NCI-H345 treated with DMSO at 0.1 percent for 48 hours (cell line): ENCODE measurements around the gene PTPRK.
"Not testable (repeated sequence)": the region's sequence is repeated elsewhere in the genome, so short reads cannot be mapped to it uniquely, and the experiment has no call there.

Source experiments
- DNase-seq: peaks from one replicate; lab custom pipeline; 2025; ENCODE audit not compliant: unreplicated experiment; lab: John Stamatoyannopoulos, UW

Gene PTPRK

DNA sequence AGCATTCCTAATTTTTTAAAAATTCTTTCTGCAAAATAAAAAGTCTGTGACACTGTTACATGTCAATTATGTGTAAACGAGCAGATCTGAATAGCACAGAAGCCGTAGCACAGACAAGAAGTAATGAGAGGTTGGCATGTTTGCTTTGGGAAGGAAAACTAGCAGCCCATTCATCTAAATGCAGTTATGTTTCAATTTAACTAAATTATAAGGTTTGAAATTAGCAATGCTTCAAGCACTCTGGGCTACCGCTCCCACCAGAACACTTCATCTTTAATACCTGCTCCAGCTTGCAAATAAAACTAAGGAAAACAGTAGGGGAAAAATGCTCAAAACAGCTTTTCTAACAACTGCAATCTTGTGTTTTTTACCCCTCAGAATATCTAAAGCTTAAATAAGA, 73.9 kb downstream of the PTPRK start:
- DNase-seq, result no peak

DNA sequence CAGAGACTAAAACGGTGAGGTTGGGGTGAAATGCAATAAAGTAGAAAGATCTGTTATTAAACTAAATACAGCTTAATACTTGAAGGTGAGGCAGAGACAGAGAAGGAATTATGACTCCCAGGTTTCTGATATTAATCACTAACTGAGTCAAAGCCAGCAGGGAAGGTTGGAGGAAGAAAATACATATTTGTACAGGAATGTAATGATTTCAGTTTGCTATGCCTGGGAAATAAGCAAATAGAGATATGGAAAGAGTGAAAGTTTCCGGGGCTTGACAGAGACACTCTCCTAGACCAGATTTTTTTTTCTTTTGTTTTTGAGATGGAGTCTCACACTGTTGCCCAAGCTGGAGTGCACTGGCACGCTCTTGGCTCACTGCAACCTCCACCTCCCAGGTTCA, 76.8 kb downstream of the PTPRK start:
- no peak for DNase-seq

DNA sequence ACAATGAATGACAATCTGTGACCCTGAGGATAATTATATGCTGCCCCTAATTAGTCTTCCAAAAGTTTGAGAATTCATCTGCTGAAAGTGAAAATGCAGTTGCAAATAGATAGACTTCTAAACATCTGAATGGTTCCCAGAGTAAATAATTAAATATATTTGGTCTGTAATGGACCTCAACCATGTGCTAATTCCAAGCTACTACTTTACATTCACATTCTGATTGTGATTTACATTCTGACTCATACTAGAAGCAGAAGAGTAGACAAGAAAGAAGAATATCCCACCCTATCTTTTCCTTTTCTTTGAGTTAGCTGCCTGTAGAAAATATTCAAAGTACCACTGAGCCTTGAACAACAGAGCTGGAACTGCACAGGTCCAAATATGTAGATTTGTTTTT, 80.8 kb downstream of the PTPRK start:
- DNase-seq, result no peak

DNA sequence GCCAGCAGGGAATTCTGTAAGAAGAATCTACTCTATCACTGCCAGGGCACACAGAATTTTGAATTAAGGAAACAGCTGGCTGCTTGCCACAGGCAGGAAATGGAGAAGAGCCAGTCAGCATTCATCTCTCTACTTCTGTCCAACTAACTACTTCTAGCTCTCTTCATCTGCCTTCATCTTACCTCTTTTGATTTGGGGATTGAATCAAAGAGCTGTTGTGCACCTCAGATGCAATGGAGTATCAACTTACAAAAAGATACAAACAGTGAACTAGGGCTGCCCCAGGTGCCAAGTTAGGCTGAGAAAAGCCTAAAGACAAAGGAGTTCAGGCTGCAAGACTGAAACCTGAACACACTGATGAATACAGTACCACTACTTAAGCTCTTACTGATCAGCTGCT, 82.0 kb downstream of the PTPRK start:
- DNase-seq, result no peak

DNA sequence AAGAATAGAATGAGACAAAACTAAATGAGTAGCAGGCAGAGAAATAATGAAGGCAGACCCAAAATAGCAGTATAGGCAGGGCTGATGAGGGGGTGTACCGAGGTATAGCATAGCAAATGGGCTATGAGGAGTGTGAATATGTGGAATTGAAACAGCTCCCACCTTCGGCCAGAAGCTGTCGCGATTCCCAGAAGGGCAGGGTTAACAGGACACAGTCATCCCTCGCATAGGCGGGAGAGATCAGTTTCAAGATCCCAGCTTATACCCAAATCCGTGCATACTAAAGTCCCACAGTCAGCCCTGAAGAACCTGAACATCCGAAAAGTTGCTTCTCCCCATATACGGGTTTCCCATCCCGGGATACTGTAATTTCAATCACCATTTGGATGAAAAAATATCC, 82.7 kb downstream of the PTPRK start:
- no peak for DNase-seq

DNA sequence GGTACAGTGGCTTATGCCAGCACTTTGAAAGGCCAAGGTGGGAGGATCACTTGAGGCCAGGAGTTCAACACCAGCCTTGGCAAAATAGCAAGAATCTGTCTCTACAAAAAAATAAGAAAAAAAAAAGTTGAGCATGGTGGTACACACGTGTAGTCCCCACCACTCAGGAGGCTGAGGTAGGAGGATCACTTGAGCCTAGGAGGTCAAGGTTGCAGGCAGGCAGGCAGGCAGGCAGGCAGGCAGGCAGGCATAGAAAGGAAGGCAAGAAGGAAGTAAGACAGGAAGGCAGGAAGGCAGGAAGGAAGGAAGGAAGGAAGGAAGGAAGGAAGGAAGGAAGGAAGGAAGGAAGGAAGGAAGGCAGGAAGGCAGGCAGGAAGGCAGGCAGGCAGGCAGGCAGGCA, 85.6 kb downstream of the PTPRK start:
- not testable (repeated sequence) for DNase-seq

DNA sequence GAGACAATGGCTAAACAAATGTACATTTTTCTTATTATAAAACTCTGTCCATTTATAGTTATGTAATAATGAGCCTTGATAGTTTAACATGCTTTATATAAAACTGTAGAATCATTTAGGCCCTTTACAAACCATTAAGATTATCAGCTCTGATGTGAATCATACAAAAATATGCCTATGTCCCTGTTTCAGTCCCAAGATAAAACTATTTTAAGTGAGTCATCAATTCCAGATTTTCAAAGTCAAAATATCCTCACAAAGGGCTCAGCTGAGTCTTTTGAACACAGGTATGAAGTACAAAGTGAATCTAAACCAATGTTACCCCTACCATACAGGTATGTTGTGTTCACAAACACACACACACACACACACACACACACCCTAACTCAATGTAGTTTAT, 88.0 kb downstream of the PTPRK start:
- DNase-seq, result no peak

DNA sequence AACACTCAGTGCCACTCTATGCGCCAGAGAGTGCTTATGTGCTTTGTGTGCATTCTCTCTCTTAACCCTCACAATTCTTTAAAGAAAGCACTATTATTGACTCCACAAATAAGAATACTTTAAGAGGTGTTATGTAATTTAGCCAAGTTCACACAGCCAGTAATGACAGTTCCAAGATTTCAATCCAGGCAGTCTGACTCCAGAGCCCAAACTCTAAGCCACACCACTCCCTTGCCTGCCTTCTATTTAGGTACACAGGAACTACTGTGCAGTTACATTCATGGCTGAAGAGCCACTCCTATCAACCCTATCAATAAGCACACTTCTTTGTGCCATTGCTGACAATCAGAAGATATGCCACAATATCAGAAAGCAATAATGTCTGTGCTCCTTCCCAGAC, 93.3 kb downstream of the PTPRK start:
- DNase-seq, result no peak

DNA sequence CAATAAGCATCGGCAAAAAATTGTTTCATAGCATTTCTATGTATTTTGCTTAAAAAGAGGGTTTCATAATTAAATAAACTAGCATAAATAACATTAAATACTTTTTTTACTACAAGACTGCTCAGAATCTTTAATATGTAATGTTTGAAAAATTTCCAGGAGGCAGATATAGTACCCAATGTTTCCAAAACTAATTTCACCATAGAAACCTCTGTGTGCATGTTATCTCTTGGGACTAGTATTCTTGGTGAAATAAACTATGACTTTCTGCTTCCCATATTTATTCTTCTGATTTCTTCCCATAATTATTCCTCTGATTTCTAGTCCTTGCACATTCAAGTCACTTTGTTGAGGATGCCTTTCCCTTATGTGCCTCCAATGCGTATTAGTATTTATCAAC, 94.5 kb downstream of the PTPRK start:
- no peak for DNase-seq

DNA sequence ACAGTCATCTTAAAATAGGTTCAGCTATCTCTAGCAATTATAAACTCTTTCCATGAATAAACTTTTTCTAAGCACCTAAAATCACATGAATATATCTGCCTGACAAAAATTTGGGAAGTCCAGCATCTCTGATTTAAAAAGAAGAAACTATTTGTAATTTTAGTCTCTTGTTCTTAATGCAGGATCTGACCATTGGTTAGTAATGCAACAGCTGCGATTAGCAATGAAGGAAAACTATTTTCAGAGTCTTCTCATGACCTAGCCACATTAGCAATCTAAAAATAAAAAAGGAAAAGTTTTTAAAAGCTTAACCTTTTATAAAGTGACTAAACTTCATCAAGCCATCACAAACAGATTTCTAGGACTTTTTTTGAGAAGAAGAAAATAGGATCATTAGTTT, 97.5 kb downstream of the PTPRK start:
- no peak for DNase-seq

DNA sequence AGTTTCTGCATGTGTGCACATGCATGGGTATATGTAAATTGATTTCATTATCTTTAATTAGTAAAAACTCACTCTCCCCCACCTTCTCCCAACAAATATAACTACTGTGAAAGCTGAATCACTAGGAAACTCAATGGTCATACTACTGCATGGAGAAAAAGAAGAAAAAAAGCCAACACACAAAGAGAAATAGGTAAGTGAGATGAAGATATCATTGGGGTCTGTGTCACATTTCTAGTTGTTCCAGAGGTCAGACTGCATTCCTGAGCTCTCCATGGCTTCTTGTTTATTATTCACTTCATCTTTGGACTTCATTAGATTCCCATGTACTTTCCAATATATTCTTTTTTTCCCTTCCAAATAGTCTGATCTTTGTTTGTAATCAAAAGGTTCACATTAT, 98.2 kb downstream of the PTPRK start:
- no peak for DNase-seq

DNA sequence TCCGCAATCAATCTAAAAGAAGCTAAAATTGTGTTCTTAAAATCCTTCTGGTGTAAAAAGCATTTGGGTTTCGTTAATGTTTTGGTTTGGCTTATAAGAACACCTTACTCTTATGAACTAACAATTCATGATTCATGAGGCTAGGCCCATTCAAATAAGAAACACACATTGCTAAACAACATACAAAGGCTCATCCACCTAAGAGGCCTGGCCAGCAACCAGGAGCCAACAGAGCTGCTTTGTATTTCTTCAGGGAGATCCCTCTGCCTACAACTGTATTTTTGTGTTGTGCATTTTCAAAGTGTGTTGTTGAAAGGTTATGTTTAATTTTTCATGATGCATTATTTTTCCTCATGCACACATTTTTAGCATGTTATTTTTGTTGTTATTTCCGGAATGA, 98.6 kb downstream of the PTPRK start:
- DNase-seq, result no peak

DNA sequence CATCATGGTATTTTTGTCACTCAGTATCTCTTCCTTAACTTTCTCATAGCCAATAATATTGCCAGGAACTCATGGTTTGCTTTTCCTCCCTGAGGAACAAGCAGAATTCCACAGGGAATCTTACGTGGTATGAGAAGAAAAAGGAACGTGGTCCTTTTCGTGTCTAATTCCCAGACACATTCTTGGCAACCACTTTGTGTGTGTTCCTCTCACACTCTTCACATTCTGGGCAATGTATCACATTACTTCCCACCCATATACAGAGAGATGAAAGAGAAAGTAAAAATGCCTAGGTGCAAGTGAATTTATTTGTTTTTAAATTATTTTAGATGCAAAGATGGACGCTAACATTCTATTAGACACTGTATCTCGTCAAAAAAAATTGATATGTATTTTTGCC, 102.7 kb downstream of the PTPRK start:
- DNase-seq, result no peak

DNA sequence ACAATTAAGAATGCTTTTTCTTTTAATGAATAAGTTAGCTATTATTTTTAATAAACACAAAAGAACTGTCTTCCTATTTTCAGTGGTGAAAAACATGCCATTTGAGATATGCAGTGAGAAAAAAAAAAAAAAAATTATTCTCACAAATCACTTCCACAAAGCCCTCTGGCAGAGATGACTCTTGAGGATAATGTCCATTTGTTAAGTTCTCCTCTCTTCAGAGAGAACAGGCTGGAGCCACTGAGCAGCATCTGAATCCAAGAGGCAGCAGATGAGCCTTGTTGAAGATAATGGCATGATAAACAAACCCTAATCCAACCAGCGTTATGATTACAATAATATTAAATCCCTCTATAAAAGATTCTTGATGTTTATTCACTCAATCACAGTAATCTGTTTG, 105.0 kb downstream of the PTPRK start:
- no peak for DNase-seq

DNA sequence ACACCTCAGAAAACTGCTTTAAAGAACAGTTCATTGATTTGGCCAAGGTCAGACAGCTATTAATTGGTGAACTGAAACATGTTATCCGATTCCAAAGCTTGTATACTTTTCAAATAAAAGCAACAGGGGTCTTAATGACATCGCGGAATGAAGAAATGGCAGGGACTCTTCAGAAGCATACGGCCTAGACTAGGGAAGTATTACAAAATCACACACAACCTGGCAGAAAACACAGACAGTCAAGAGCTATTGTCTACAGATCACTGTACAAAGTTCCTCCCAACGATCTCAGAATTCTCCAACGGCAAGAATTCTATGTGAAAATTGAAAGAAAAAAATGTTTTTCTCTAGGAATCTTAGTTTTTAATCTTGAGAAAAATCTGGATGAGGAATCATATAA, 105.5 kb downstream of the PTPRK start:
- no peak for DNase-seq

DNA sequence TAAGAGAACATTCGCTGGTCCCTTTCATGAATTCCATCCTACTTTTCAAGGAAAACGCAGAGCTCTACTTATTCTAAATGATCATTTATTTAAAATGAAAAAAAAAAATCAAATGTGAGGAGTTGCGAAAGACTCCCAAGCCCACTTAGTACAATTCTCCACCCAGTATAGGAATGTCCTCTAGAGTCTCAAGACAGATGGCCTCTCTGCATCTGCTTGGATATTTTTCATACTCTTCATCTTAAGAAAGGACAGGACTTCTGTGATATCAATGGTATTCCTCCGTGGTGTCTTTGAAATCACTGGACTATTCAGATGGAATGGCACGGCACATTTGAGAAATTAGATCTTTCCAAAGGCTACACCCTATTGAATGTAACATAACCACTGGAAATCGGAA, 107.1 kb downstream of the PTPRK start:
- DNase-seq, result no peak

DNA sequence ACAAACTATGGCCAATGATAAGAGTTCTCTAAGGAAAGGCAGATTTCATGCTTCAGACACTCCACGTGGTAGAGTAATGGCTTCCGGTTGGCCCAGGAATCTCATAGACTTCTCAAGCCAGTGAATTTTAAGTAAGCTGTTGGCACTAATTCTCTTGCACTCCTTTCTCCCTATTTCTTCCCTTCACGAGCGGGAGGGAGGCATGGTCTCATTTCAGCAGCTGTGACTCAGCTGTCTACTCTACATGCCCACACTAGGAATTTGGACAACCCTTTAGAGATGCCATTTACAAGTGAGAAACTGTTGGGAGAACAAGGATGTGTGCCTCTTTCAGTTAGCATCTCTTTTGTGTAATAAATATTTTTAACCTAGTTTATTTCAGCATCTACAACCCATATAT, 107.7 kb downstream of the PTPRK start:
- no peak for DNase-seq

DNA sequence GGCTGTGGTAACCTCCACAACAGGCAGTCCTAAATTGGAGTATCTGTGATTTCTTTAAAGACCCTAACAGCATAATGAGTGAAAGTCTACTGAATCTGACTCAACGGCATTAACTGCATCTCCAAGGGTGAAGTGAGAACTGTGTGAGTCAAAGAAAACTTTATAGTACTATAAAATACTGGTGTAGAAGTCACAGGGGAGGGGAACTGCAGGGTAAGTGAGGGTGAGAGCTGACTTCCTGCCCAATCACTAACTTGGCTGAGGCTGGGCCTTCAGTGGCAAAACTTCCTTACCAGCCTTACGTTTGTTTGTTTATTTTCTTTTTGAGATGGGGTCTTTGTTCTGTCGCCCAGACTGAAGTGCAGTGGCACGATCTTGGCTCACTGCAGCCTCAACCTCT, 109.8 kb downstream of the PTPRK start:
- no peak for DNase-seq

DNA sequence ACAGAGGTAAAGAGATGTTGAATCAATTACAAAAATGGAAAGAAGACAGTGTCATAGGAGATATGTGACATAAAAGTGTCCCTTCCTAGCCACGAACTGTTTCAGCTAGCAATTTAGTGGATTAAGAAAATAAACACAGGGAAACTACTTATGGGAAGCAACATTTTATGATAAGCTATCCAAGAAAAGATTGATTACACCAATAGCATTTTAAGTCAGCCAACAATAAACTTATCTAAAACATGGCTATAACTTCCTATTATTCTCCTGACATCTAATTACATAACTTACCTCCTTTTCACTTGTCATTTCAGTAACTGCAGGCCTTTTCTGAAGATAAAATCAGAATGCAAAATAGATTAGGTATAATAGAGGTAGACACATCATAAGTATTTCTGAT, 111.4 kb downstream of the PTPRK start:
- DNase-seq, result no peak

DNA sequence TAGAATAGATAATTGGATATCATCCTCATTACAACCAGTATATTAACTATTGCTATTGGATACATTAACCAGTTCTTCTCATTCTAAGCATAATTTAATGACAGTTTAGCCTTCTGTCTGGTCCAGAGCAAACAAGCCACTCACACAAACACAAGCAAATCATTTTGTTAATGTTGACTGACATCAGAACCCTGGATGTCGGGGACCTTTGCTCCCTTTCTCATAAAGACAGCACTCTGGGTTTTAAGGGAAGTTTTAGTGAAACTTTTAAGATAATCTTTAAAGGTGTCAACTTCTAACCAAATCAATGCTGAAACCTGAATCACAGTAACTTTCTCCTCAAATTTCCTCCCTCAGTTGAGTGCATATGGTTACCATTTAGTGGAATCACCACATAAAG, 113.9 kb downstream of the PTPRK start:
- no peak for DNase-seq

DNA sequence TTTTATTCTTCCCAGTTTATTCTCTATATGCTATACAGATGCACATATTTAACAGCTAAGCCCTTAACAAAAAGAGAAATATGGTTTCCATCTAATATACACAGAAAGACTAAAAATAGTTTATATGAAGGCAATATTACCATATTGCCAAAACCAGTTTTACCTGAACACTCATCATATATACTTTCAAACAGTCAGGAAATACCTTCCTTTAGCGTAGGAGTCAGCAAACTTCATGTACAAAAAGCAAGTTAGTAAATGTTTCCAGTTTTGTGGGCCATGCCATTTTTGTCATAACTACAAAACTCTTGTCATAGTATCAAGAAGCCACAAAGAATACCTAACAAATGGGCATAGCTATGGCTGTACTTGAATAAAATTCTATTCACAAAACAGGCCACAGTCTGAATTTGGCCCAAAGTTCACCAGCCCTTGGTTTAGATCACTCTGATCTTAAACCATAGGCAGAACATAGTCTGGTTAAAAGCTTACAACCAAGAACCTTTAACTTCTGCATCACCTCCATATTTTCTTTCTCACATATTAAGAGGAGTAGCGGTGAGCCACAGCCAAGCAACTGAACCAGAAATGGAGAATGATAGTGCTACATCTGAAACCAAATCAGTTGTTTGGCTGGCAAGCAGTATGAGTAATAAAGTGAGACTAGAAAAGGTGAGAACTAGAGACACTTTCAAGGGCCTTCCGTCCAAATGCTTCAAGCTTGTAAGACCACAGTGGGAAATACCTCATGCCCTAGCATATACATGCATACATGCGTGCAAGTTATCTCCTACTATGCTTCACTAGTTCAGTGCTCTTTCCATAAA, 116.6 kb downstream of the PTPRK start:
- no peak for DNase-seq

DNA sequence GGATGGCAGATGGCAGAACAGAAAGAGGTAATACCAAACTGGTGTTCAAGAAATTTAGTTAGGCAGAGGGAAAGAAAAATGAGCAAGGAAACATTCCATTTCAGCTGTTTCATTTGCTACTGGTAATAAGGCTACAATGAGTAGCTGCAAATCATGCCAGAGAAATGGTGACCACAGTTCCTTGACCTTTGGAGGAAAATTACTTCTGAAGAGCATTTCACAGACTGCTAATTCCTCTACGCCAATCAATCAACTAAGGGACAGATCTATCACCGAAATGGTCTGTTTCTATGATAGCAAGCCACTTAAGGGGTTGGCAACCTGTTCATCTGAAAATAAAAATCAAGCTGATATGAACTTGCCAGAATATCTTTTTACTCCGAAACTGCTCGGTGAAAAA, 119.5 kb downstream of the PTPRK start:
- no peak for DNase-seq

DNA sequence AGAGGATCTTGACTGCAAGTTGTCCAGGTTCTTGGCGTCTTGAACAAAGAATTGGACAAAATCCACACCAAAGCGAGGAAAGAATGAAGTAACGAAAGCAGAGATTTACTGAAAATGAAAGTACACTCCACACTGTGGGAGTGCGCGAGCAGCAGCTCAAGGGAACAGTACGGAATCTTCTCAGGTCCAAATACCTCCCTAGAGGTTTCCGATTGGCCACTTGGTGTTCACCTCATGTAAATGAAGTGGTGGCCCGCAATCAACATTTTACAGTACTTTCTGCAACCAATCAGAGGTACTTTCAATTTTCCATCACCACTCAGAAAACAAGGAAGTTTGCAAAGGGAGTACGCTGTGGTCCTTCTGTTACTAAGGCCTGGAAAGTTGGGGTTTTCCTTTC, 122.4 kb downstream of the PTPRK start:
- DNase-seq, result no peak
